ENCODE data around the gene TRMT1L. TPM values are rescaled to one million over a fixed set of nuclear protein-coding genes. Genes with fewer than 3 reads are reported as not detected.

Gene TRMT1L
- total RNA-seq, 1 donor from 2014 or later: 16.0 TPM

DNA sequence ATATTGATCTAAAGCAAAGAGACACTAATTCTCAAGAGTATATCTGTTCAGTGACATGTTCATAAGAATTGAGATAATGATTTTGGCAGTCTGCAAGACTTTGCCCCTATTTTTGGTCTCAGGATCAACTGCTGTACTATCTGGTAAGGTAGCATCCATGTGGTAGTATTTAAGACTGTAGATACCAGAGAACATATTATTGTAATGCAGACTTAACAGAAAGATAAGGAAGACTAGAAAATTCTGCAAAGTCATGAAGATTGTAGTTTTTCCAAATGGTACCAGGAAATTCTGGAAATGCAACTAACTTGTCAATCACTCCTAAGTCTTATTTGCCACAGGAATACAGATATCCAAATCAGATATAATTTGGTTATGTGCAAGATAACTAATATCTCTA is 76.3 kb downstream of the TRMT1L start:
- no peak for DNase-seq
- TF ChIP-seq, protein P1, sequence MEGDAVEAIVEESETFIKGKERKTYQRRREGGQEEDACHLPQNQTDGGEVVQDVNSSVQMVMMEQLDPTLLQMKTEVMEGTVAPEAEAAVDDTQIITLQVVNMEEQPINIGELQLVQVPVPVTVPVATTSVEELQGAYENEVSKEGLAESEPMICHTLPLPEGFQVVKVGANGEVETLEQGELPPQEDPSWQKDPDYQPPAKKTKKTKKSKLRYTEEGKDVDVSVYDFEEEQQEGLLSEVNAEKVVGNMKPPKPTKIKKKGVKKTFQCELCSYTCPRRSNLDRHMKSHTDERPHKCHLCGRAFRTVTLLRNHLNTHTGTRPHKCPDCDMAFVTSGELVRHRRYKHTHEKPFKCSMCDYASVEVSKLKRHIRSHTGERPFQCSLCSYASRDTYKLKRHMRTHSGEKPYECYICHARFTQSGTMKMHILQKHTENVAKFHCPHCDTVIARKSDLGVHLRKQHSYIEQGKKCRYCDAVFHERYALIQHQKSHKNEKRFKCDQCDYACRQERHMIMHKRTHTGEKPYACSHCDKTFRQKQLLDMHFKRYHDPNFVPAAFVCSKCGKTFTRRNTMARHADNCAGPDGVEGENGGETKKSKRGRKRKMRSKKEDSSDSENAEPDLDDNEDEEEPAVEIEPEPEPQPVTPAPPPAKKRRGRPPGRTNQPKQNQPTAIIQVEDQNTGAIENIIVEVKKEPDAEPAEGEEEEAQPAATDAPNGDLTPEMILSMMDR (IDR thresholded peaks at IDR 0.05): no peak
- no peak overlapping the region for H3K27ac ChIP-seq
- H3K4me3 ChIP-seq: no peak overlapping the region
- H3K4me1 ChIP-seq: no peaks in the 10 kb centered on the region
- no peaks in the 10 kb centered on the region for H3K9me3 ChIP-seq
- H3K36me3 ChIP-seq: no peaks in the 10 kb centered on the region
- no peak for ATAC-seq
- no peaks in the 10 kb centered on the region for H3K27me3 ChIP-seq
- intact Hi-C loops (cut with DNase I): no loop called here

DNA sequence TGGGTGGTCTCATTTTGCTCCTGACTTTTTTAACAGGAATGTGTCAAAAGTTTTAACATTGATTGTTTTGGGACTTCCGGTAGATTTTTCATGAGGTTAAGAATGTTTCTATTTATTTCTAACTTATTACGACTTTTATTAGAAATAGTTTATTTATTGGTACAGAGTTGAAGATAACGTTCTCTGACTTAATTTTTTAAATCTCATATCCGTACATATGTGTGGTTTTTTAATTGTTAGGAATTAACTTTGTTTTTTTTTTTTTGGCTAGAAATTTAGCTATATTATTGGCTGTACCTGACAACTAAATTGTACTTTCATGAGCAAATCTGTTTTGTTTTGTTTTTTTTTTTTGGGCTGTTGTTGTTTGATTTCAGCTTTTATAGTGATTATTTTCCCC is 79.4 kb downstream of the TRMT1L start:
- no peaks in the 10 kb centered on the region for H3K36me3 ChIP-seq
- no peak overlapping the region for H3K4me3 ChIP-seq
- ATAC-seq (no peak), DNase-seq (no peak)
- no peak overlapping the region for H3K27ac ChIP-seq
- no peaks in the 10 kb centered on the region for H3K9me3 ChIP-seq
- TF ChIP-seq, protein P1 (IDR thresholded peaks at IDR 0.05): no peak
- no peaks in the 10 kb centered on the region for H3K4me1 ChIP-seq
- H3K27me3 ChIP-seq: no peaks in the 10 kb centered on the region
- intact Hi-C loops (cut with DNase I): no loop called here

DNA sequence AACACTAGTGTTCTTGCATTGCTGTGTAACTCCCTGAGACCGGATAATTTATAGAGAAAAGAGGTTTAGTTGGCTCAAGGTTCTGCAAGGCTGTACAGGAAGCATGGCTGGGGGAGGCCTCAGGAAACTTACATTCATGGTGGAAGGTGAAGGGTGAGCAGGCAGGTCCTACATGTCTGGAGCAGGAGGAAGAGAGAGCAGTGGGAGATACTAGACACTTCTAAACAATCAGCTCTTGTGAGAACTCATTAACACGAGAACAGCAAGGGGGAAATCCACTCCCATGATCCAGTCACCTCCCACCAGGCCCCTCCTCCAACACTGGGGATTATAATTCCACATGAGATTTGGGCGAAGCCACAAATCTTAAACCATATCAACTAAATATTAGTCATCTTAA is 81.3 kb downstream of the TRMT1L start:
- no peaks in the 10 kb centered on the region for H3K9me3 ChIP-seq
- intact Hi-C loops (cut with DNase I): no loop called here
- no peak overlapping the region for H3K4me3 ChIP-seq
- ATAC-seq (no peak), DNase-seq (no peak)
- TF ChIP-seq, protein P1 (IDR thresholded peaks at IDR 0.05): no peak
- H3K27me3 ChIP-seq: no peaks in the 10 kb centered on the region
- no peak overlapping the region for H3K27ac ChIP-seq
- H3K36me3 ChIP-seq: no peaks in the 10 kb centered on the region
- H3K4me1 ChIP-seq: no peaks in the 10 kb centered on the region

DNA sequence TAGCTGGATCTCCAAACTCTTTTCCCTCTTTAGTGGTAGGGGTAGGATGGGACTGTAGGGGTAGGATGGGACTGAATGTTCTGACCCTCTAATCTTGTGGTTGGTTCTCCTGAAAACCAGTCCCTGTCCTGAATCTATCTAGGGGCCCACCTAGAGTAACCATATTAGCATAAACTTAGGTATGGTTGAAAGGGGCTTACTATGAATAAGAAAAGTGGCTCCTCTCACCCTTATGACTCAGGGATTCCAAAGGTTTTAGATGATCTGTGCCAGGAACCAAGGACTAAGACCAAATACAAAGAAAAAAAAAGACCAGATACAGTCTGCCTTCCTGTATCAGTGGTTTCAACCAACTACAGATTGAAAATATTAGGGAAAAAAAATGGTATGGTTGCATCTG is 82.4 kb downstream of the TRMT1L start:
- Histone ChIP-seq H3K27me3 (no peaks in the 10 kb centered on the region), H3K9me3 (no peaks in the 10 kb centered on the region), H3K4me3 (no peak overlapping the region), H3K27ac (no peak overlapping the region), H3K36me3 (no peaks in the 10 kb centered on the region), H3K4me1 (no peaks in the 10 kb centered on the region)
- intact Hi-C loops (cut with DNase I): no loop called here
- DNase-seq (no peak), ATAC-seq (no peak)
- TF ChIP-seq, protein P1 (IDR thresholded peaks at IDR 0.05): no peak

DNA sequence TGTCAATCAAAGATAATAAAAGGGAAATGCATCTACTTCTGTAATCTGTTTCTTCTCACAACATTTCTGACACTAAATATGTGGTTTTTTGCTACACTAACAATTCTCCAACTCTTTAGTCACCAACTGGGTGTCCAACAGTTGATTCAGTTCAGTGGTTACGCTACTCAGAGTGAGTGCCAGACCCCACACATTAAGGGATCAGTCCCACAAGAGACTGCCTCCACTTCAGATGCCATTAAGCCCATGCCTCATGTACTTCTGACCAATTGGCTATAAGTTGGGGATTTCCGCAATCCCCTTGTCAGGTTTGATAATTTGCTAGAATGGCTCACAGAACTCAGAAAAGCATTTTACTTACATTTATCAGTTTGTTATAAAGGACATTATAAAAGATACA is 83.0 kb downstream of the TRMT1L start:
- Histone ChIP-seq H3K27ac (no peak overlapping the region), H3K9me3 (no peaks in the 10 kb centered on the region), H3K27me3 (no peaks in the 10 kb centered on the region), H3K36me3 (no peaks in the 10 kb centered on the region), H3K4me1 (no peaks in the 10 kb centered on the region), H3K4me3 (no peak overlapping the region)
- no peak for ATAC-seq
- DNase-seq: no peak
- TF ChIP-seq, protein P1 (IDR thresholded peaks at IDR 0.05): no peak
- intact Hi-C loops (cut with DNase I): no loop called here

DNA sequence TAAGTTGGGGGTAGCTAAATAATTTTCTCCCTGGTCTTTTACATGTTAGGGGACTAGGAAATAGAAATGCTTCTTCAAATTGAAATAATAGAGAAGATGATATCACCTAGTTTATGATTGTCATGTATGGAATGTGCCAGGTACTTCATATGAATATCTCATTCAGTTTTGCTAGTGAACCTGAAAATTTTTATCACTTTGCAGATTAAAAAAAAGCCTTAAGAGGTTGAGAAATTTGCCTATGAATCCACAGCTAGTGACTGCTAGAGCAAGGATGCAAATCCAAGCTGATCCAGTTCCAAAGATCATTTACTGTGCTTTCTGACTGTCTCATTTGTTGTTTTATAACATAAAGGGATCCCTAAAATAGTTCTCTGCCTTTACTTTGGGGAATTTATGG is 86.7 kb downstream of the TRMT1L start:
- no peak overlapping the region for H3K4me3 ChIP-seq
- DNase-seq (no peak), ATAC-seq (no peak)
- H3K27ac ChIP-seq: no peak overlapping the region
- intact Hi-C loops (cut with DNase I): no loop called here
- H3K9me3 ChIP-seq: no peaks in the 10 kb centered on the region
- no peaks in the 10 kb centered on the region for H3K27me3 ChIP-seq
- H3K36me3 ChIP-seq: no peaks in the 10 kb centered on the region
- H3K4me1 ChIP-seq: no peaks in the 10 kb centered on the region
- TF ChIP-seq, protein P1 (IDR thresholded peaks at IDR 0.05): no peak

All from upper lobe of right lung (tissue), 1 donor.